ENCODE data around the gene GRK1. TPM values are rescaled to one million over a fixed set of nuclear protein-coding genes. Genes with fewer than 3 reads are reported as not detected.

The GRK1 gene
- total and polyA plus RNA-seq, 2 of the 8 experiments (the other 6 are each of a cell fraction or from before 2014, with no cell fraction given), result 0.12 TPM; not detected in 1

DNA sequence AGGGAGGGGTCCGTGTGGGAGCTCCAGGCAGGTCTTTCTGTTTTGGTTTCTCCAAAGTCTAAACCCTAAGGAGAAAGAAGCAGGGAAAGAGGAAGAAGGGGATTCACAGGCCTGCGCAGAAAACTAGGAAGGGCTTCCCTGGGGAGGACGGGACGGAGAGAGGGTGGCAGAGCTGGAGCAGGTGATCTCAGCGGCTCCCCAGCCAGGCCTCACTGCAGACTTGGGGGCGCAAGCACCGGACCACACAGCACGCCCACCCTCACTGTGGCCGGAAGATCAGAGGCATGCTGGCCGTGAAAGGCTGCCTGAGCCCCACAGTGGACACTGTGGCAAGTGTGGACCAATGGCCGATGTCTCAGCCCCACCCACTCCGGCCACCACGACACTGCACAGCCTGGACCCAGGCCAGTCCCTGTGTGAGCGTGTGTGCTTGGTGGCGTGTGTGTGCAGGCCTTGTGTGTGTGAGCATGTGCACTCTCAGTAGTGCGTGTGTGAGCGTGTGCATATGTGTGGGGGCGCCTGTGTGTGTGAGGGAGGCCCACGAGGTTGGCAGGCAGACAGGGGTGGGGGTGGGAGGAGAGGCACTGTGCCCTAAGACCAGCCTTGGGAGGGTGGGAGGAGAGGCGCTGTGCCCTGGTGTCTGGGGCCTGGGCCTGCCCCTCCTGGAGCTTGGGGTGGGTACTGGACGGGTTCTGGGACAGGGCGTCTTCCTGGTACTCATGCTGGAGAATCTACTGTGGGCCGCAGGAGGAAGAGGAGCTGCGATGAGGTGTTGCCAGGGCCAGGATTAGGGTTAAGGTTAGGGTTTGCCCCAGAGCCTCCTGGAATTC is 76.6 kb downstream of the GRK1 start:
- no peaks in the 10 kb centered on the region for H4K20me1 ChIP-seq (replicated peaks in 1 of 2; ENCODE audit: control insufficient read depth in 1 of 2, insufficient read depth in 2 of 2, low read length in 2 of 2)

More for the DNA sequence above, 76.6 kb downstream of the GRK1 start:
- H2BK20ac ChIP-seq (ENCODE audit: low read length), result peak overlapping the region; percentile 93; the same call in 1 of the 2 replicates
- 0 out of 2 replicates have a peak, but pooled peaks cover 2% of the 10 kb centered on the region for H3K23me2 ChIP-seq (ENCODE audit: low read depth, low read length)
- no peak overlapping the region for H4K5ac ChIP-seq (ENCODE audit: insufficient read length, low read depth, low read length)
- H2AFZ ChIP-seq (ENCODE audit: low read length), result no peak overlapping the region
- 89% methylated on average over 22 of the region's 24 CpGs; no CpG with 5 or more reads in 1 of the 2 experiments for WGBS, 2 experiments (ENCODE audit: extremely low coverage in 1 of 2, insufficient coverage in 1 of 2, insufficient read length in 1 of 2, insufficient replicate concordance in 2 of 2, low coverage in 1 of 2, low lambda C conversion rate in 2 of 2, missing lambda C conversion rate in 1 of 2)
- H3K27me3 ChIP-seq (replicated peaks in 1 of 4; ENCODE audit: control insufficient read depth in 3 of 4, extremely low read depth in 1 of 4, insufficient read depth in 3 of 4, low read length in 3 of 4), result no peaks in the 10 kb centered on the region
- FAIRE-seq (no peak), DNase-seq (ENCODE audit: low read depth in 1 of 2, low spot score in 2 of 2) (no peak)
- no peak overlapping the region for H3K56ac ChIP-seq (replicated peaks; ENCODE audit: insufficient read length, low read depth, low read length)
- peak overlapping the region; percentile 57; the same call in 1 of the 2 replicates for H4K8ac ChIP-seq (ENCODE audit: extremely low read depth, insufficient read depth, low read length)
- H3K23ac ChIP-seq (ENCODE audit: insufficient read length), result no peak overlapping the region
- H3K4ac ChIP-seq (replicated peaks; ENCODE audit: insufficient read length, low read depth, low read length), result no peak overlapping the region
- no peak overlapping the region for H3K27ac ChIP-seq (ENCODE audit: low read depth, low read length)
- no peaks in the 10 kb centered on the region for H3K9me3 ChIP-seq (ENCODE audit: insufficient read depth in 2 of 2, low read depth in 1 of 2, low read length in 1 of 2)
- CTCF ChIA-PET (ENCODE audit: partially characterized antibody), result interaction anchor here (0.6 to 3.9 kb wide), 7 partner anchors 14 to 655 kb away, joined by 3 to 32 read pairs (median 4); no protein-coding TSS in a partner anchor
- H3K79me2 ChIP-seq (ENCODE audit: control insufficient read depth in 1 of 2, insufficient read depth in 2 of 2, low read length in 2 of 2), result no peaks in the 10 kb centered on the region
- no peak overlapping the region for H3K14ac ChIP-seq (ENCODE audit: insufficient read length)
- H2AK5ac ChIP-seq (ENCODE audit: low read depth, low read length), result 0 out of 2 replicates have a peak overlapping the region, but pooled peaks have one; percentile 13
- H3K79me1 ChIP-seq (ENCODE audit: low read depth, low read length), result no peaks in the 10 kb centered on the region
- POLR2A ChIA-PET (ENCODE audit: partially characterized antibody), result no interaction called here
- no peak overlapping the region for H3K9ac ChIP-seq (replicated peaks in 1 of 4; ENCODE audit: extremely low read depth in 1 of 4, low read depth in 3 of 4, low read length in 3 of 4)
- no peak overlapping the region for H3K4me2 ChIP-seq (ENCODE audit: insufficient read depth in 1 of 2, low read depth in 2 of 2, low read length in 2 of 2)
- peak overlapping the region; percentile 70 for H4K91ac ChIP-seq (replicated peaks; ENCODE audit: insufficient read length, low read length)
- no peak for TF ChIP-seq MAFK (IDR thresholded peaks at IDR 0.05; ENCODE audit: low read depth, low read length)
- TF ChIP-seq RNF2 (IDR thresholded peaks at IDR 0.05; ENCODE audit: borderline replicate concordance, low read depth, low read length, missing control alignments, poor library complexity, severe bottlenecking), result no peak
- no peak for TF ChIP-seq SAP30 (IDR thresholded peaks at IDR 0.05; ENCODE audit: insufficient read depth, insufficient replicate concordance, low read length)
- TF ChIP-seq SP1 (IDR thresholded peaks at IDR 0.05; ENCODE audit: low read depth, low read length), result no peak
- no peak for TF ChIP-seq TEAD4 (IDR thresholded peaks at IDR 0.05; ENCODE audit: low read depth, low read length)
- no peak for TF ChIP-seq TAF7 (optimal IDR thresholded peaks at IDR 0.05; ENCODE audit: borderline replicate concordance, low read depth, low read length)
- TF ChIP-seq EP300 (IDR thresholded peaks at IDR 0.05; ENCODE audit: borderline replicate concordance in 1 of 2, low read depth in 2 of 2, low read length in 2 of 2), result no peak
- no peak for TF ChIP-seq TBP (IDR thresholded peaks at IDR 0.05; ENCODE audit: low read depth, low read length)
- no peak for TF ChIP-seq SP2 (IDR thresholded peaks at IDR 0.05; ENCODE audit: low read length)
- TF ChIP-seq SP4 (IDR thresholded peaks at IDR 0.05; ENCODE audit: low read length), result no peak
- TF ChIP-seq CHD2 (IDR thresholded peaks at IDR 0.05; ENCODE audit: low read length), result no peak
- no peak for TF ChIP-seq JUND (IDR thresholded peaks at IDR 0.05; ENCODE audit: low read length)
- H2BK5ac ChIP-seq (ENCODE audit: low read depth, low read length), result no peak overlapping the region; the same call in 1 of the 2 replicates
- H2BK120ac ChIP-seq (replicated peaks; ENCODE audit: low read depth, low read length), result no peak overlapping the region
- peak overlapping the region; percentile 81; the same call in 1 of the 2 replicates for H2BK15ac ChIP-seq (ENCODE audit: low read length)
- no peaks in the 10 kb centered on the region for H3K36me3 ChIP-seq (ENCODE audit: control insufficient read depth in 2 of 4, insufficient read depth in 4 of 4, low read length in 3 of 4)
- peak overlapping the region; percentile 19; the same call in 1 of the 2 replicates for H3K18ac ChIP-seq (ENCODE audit: extremely low read depth, low read length)
- no peak overlapping the region for H3K4me3 ChIP-seq (ENCODE audit: extremely low read depth in 1 of 4, insufficient read depth in 2 of 4, low read depth in 3 of 4, low read length in 4 of 4)
- peaks cover 0 to 8% (median 3%) of the 10 kb centered on the region in 4 experiments; a peak in 3 of 7 replicates for H3K4me1 ChIP-seq (replicated peaks in 1 of 4; ENCODE audit: control insufficient read depth in 3 of 4, insufficient read depth in 4 of 4, low read length in 3 of 4)
- H2BK12ac ChIP-seq (ENCODE audit: low read depth, low read length), result peak overlapping the region; percentile 75; the same call in 1 of the 2 replicates
